ENCODE results near the gene ST3GAL4.

Gene ST3GAL4

GRCh38 chr11:126423743-126424142 is 68.3 kb downstream of the ST3GAL4 start:
- no peaks in the 10 kb centered on the region for H3K9me3 Mint-ChIP-seq
- DNase-seq = no peak
- peak overlapping the region; percentile 28 for H3K27ac Mint-ChIP-seq
- H3K36me3 Mint-ChIP-seq = peaks cover 0 to 5% of the 10 kb centered on the region in 2 donors
- no peak for ATAC-seq (replicated peaks)
- H3K27me3 Mint-ChIP-seq = peaks cover 6 to 15% of the 10 kb centered on the region in 2 donors
- peaks cover 34 to 64% of the 10 kb centered on the region in 2 donors for H3K4me1 Mint-ChIP-seq
- H3K4me3 Mint-ChIP-seq = no peak overlapping the region

GRCh38 chr11:126424471-126425039 is 69.1 kb downstream of the ST3GAL4 start:
- H3K4me1 Mint-ChIP-seq = peaks cover 37 to 62% of the 10 kb centered on the region in 2 donors
- H3K4me3 Mint-ChIP-seq = no peak overlapping the region
- H3K27me3 Mint-ChIP-seq = peaks cover 6 to 15% of the 10 kb centered on the region in 2 donors
- H3K27ac Mint-ChIP-seq = peak overlapping the region; percentile 77
- no peaks in the 10 kb centered on the region for H3K9me3 Mint-ChIP-seq
- DNase-seq (no peak), ATAC-seq (replicated peaks) (no peak)
- peaks cover 0 to 5% of the 10 kb centered on the region in 2 donors for H3K36me3 Mint-ChIP-seq

GRCh38 chr11:126426106-126426505 is 70.6 kb downstream of the ST3GAL4 start:
- Mint-ChIP-seq H3K27ac (no peak overlapping the region), H3K9me3 (no peaks in the 10 kb centered on the region), H3K36me3 (peaks cover 0 to 5% of the 10 kb centered on the region in 2 donors), H3K4me1 (peaks cover 27 to 49% of the 10 kb centered on the region in 2 donors), H3K4me3 (no peak overlapping the region), H3K27me3 (peaks cover 6 to 15% of the 10 kb centered on the region in 2 donors)
- no peak for DNase-seq
- peak; percentile 7 to 31 for ATAC-seq (replicated peaks)

GRCh38 chr11:126426820-126427749 is 71.6 kb downstream of the ST3GAL4 start:
- no peaks in the 10 kb centered on the region for H3K9me3 Mint-ChIP-seq
- H3K27ac Mint-ChIP-seq = peak overlapping the region; percentile 59
- peaks cover 0 to 3% of the 10 kb centered on the region in 2 donors for H3K36me3 Mint-ChIP-seq
- no peak for DNase-seq
- H3K4me3 Mint-ChIP-seq = peak overlapping the region in 1 of 2 donors; percentile 54
- H3K4me1 Mint-ChIP-seq = peaks cover 19 to 39% of the 10 kb centered on the region in 2 donors
- peaks cover 6 to 15% of the 10 kb centered on the region in 2 donors for H3K27me3 Mint-ChIP-seq
- peak; percentile 85 for ATAC-seq (replicated peaks)

- no peak for DNase-seq
- no peak overlapping the region for H3K4me3 Mint-ChIP-seq
- no peaks in the 10 kb centered on the region for H3K27me3 Mint-ChIP-seq
- no peaks in the 10 kb centered on the region for H3K9me3 Mint-ChIP-seq
- H3K27ac Mint-ChIP-seq = no peak overlapping the region
- peaks cover 15 to 31% of the 10 kb centered on the region in 2 donors for H3K4me1 Mint-ChIP-seq
- ATAC-seq (replicated peaks) = no peak
- H3K36me3 Mint-ChIP-seq = peaks cover 0 to 2% of the 10 kb centered on the region in 2 donors
Measured at GRCh38 chr11:126430581-126431335, 75.3 kb downstream of the ST3GAL4 start.

GRCh38 chr11:126431401-126432064 is 76.0 kb downstream of the ST3GAL4 start:
- Mint-ChIP-seq H3K4me3 (no peak overlapping the region), H3K4me1 (peaks cover 15 to 23% of the 10 kb centered on the region in 2 donors), H3K9me3 (no peaks in the 10 kb centered on the region), H3K27ac (no peak overlapping the region), H3K27me3 (no peaks in the 10 kb centered on the region), H3K36me3 (peaks cover 0 to 2% of the 10 kb centered on the region in 2 donors)
- DNase-seq (no peak), ATAC-seq (replicated peaks) (no peak)

- Mint-ChIP-seq H3K36me3 (peaks cover 0 to 2% of the 10 kb centered on the region in 2 donors), H3K4me1 (peaks cover 10 to 18% of the 10 kb centered on the region in 2 donors), H3K9me3 (no peaks in the 10 kb centered on the region), H3K27me3 (no peaks in the 10 kb centered on the region), H3K4me3 (no peak overlapping the region), H3K27ac (no peak overlapping the region)
- DNase-seq (no peak), ATAC-seq (replicated peaks) (no peak)
Measured at GRCh38 chr11:126432065-126432461, 76.6 kb downstream of the ST3GAL4 start.

GRCh38 chr11:126432525-126432924 is 77.0 kb downstream of the ST3GAL4 start:
- Mint-ChIP-seq H3K36me3 (no peaks in the 10 kb centered on the region), H3K4me3 (no peak overlapping the region), H3K4me1 (peaks cover 6 to 13% of the 10 kb centered on the region in 2 donors), H3K9me3 (no peaks in the 10 kb centered on the region), H3K27ac (no peak overlapping the region), H3K27me3 (no peaks in the 10 kb centered on the region)
- ATAC-seq (replicated peaks) (no peak), DNase-seq (no peak)

- DNase-seq (no peak), ATAC-seq (replicated peaks) (no peak)
- peak overlapping the region; percentile 48 for H3K27ac Mint-ChIP-seq
- no peak overlapping the region for H3K4me3 Mint-ChIP-seq
- no peaks in the 10 kb centered on the region for H3K27me3 Mint-ChIP-seq
- H3K36me3 Mint-ChIP-seq = no peaks in the 10 kb centered on the region
- H3K4me1 Mint-ChIP-seq = peaks cover 4 to 5% of the 10 kb centered on the region in 2 donors
- H3K9me3 Mint-ChIP-seq = no peaks in the 10 kb centered on the region
Measured at GRCh38 chr11:126433244-126433846, 77.9 kb downstream of the ST3GAL4 start.

- H3K9me3 Mint-ChIP-seq = no peaks in the 10 kb centered on the region
- H3K36me3 Mint-ChIP-seq = no peaks in the 10 kb centered on the region
- H3K27ac Mint-ChIP-seq = no peak overlapping the region
- no peak for DNase-seq
- no peaks in the 10 kb centered on the region for H3K27me3 Mint-ChIP-seq
- no peak for ATAC-seq (replicated peaks)
- H3K4me3 Mint-ChIP-seq = no peak overlapping the region
- H3K4me1 Mint-ChIP-seq = peaks cover 3% of the 10 kb centered on the region in 2 donors
Measured at GRCh38 chr11:126433989-126434949, 78.8 kb downstream of the ST3GAL4 start.

- no peak for ATAC-seq (replicated peaks)
- no peaks in the 10 kb centered on the region for H3K9me3 Mint-ChIP-seq
- no peak overlapping the region for H3K27ac Mint-ChIP-seq
- H3K4me1 Mint-ChIP-seq = no peaks in the 10 kb centered on the region
- no peak for DNase-seq
- H3K36me3 Mint-ChIP-seq = no peaks in the 10 kb centered on the region
- H3K4me3 Mint-ChIP-seq = no peak overlapping the region
- peaks cover 0 to 5% of the 10 kb centered on the region in 2 donors for H3K27me3 Mint-ChIP-seq
Measured at GRCh38 chr11:126434950-126435335, 79.5 kb downstream of the ST3GAL4 start.

GRCh38 chr11:126436209-126436755 is 80.8 kb downstream of the ST3GAL4 start:
- H3K27me3 Mint-ChIP-seq = peaks cover 8 to 10% of the 10 kb centered on the region in 2 donors
- H3K36me3 Mint-ChIP-seq = no peaks in the 10 kb centered on the region
- no peak for DNase-seq
- no peak overlapping the region for H3K27ac Mint-ChIP-seq
- ATAC-seq (replicated peaks) = no peak
- no peak overlapping the region for H3K4me3 Mint-ChIP-seq
- peaks cover 6 to 7% of the 10 kb centered on the region in 2 donors for H3K4me1 Mint-ChIP-seq
- no peaks in the 10 kb centered on the region for H3K9me3 Mint-ChIP-seq

Data from stimulated activated naive B cell treated with anti-CD40 and anti-IgM and Interleukin-4, amounts not matched to agents 10 μg/mL and 1 μg/mL and 100 μg/mL, for 72 hours (primary cell).